GM23338 (cell line): ENCODE measurements around the gene TBX18. TPM values are rescaled to one million over a fixed set of nuclear protein-coding genes. Genes with fewer than 3 reads are reported as not detected.

Experiments
- ATAC-seq: fragments of 200-7000 bp; cut with Tn5 transposase; 3 replicates; pipeline ENCODE4 v1.9.1; 2020
- DNase-seq: peaks from one replicate; pipeline ENCODE4 v3.0.0-alpha.2; 2015; ENCODE audit warnings: low spot score
- H2AFZ ChIP-seq: fragments of 200-600 bp; sonication (generic); 2 replicates; pipeline ENCODE4 v1.8.0; 2016; ENCODE audit warnings: antibody characterized with exemption, mild to moderate bottlenecking, moderate library complexity
- H3F3A ChIP-seq: fragments of 200-600 bp; sonication (generic); replicated peaks from 2 replicates; pipeline ENCODE4 v1.8.0; 2017; ENCODE audit warnings: antibody characterized with exemption, mixed run types, low read depth
- H3K27ac ChIP-seq: fragments of 200-600 bp; sonication (generic); 2 replicates; pipeline ENCODE4 v1.6.1; 2016; ENCODE audit warnings: low read depth
- H3K27me3 ChIP-seq: fragments of 200-600 bp; sonication (generic); 2 replicates; pipeline ENCODE4 v1.8.0; 2016; ENCODE audit warnings: mild to moderate bottlenecking, mixed run types, moderate library complexity; ENCODE audit not compliant: insufficient read depth
- H3K36me3 ChIP-seq: fragments of 200-600 bp; sonication (generic); 2 replicates; pipeline ENCODE4 v1.8.0; 2016; ENCODE audit warnings: mild to moderate bottlenecking; ENCODE audit not compliant: insufficient read depth
- H3K4me1 ChIP-seq: fragments of 200-600 bp; sonication (generic); 2 replicates; pipeline ENCODE4 v1.8.0; 2016; ENCODE audit warnings: mild to moderate bottlenecking, moderate library complexity; ENCODE audit not compliant: insufficient read depth
- H3K4me2 ChIP-seq: fragments of 200-600 bp; sonication (generic); 2 replicates; pipeline ENCODE4 v1.7.1; 2017; ENCODE audit warnings: mixed run types
- H3K4me3 ChIP-seq: fragments of 200-600 bp; sonication (generic); 2 replicates; pipeline ENCODE4 v1.6.1; 2016; ENCODE audit warnings: mixed run types
- H3K79me2 ChIP-seq: fragments of 200-600 bp; sonication (generic); replicated peaks from 2 replicates; pipeline ENCODE4 v1.8.0; 2017; ENCODE audit warnings: mild to moderate bottlenecking; ENCODE audit not compliant: insufficient read depth
- H3K9me2 ChIP-seq: fragments of 200-600 bp; sonication (generic); 2 replicates; pipeline ENCODE4 v1.8.0; 2017; ENCODE audit not compliant: insufficient read depth
- H4K20me1 ChIP-seq: fragments of 200-600 bp; sonication (generic); replicated peaks from 2 replicates; pipeline ENCODE4 v1.8.0; 2017; ENCODE audit warnings: mild to moderate bottlenecking; ENCODE audit not compliant: insufficient read depth
- H3K27ac Mint-ChIP-seq: 2 replicates; pipeline ENCODE4 v1.8.0; 2020; ENCODE audit warnings: inconsistent platforms, mild to moderate bottlenecking, moderate library complexity, mixed read lengths
- H3K27me3 Mint-ChIP-seq: 3 replicates; pipeline ENCODE4 v1.8.0; 2022; ENCODE audit warnings: low read depth, mild to moderate bottlenecking, moderate library complexity, mixed read lengths, inconsistent platforms; ENCODE audit not compliant: insufficient read depth, poor library complexity
- H3K36me3 Mint-ChIP-seq: 3 replicates; pipeline ENCODE4 v1.8.0; 2021; ENCODE audit warnings: low read depth, mild to moderate bottlenecking, inconsistent platforms, moderate library complexity, mixed read lengths
- H3K4me1 Mint-ChIP-seq: 3 replicates; pipeline ENCODE4 v1.8.0; 2020; ENCODE audit warnings: mild to moderate bottlenecking, inconsistent platforms, mixed read lengths
- H3K4me3 Mint-ChIP-seq: 3 replicates; pipeline ENCODE4 v1.8.0; 2021; ENCODE audit warnings: moderate library complexity, mild to moderate bottlenecking, inconsistent platforms, mixed read lengths
- H3K9me3 Mint-ChIP-seq: 3 replicates; pipeline ENCODE4 v1.8.0; 2020; ENCODE audit warnings: moderate library complexity, mild to moderate bottlenecking, inconsistent platforms, mixed read lengths
- CREB1 ChIP-seq: fragments of 250-450 bp; sonication (Bioruptor Pico); IDR thresholded peaks from 2 replicates; pipeline ENCODE4 v1.5.0; 2020; ENCODE audit warnings: low read depth, mild to moderate bottlenecking, moderate library complexity
- CTCF ChIP-seq, 2 experiments: fragments of 200-600 bp in 1 of 2; sonication (generic) in 1 of 2; conservative IDR thresholded peaks; 2 replicates each; pipeline versions ENCODE4 v1.5.1 to v1.6.1; 2016 to 2017; ENCODE audit warnings: antibody characterized with exemption in 2 of 2, low read depth in 2 of 2, mild to moderate bottlenecking in 2 of 2, moderate library complexity in 1 of 2
- EZH2 ChIP-seq: fragments of 200-600 bp; sonication (generic); IDR thresholded peaks from one replicate; pipeline ENCODE4 v1.8.0; 2017; ENCODE audit warnings: antibody characterized with exemption, mild to moderate bottlenecking, low read depth; ENCODE audit not compliant: unreplicated experiment
- EZH2phosphoT487 ChIP-seq: fragments of 200-600 bp; sonication (generic); IDR thresholded peaks from one replicate; pipeline ENCODE4 v1.8.1; 2018; ENCODE audit warnings: antibody characterized with exemption; ENCODE audit not compliant: unreplicated experiment
- JUNB ChIP-seq: IDR thresholded peaks from one replicate; pipeline ENCODE4 v1.6.1; 2016; ENCODE audit warnings: antibody characterized with exemption; ENCODE audit not compliant: unreplicated experiment
- NANOG ChIP-seq: IDR thresholded peaks from 2 replicates; pipeline ENCODE4 v1.6.1; 2016; ENCODE audit warnings: antibody characterized with exemption, borderline replicate concordance
- POLR2AphosphoS5 ChIP-seq: IDR thresholded peaks from 2 replicates; pipeline ENCODE4 v1.6.1; 2016; ENCODE audit warnings: antibody characterized with exemption, low read depth
- STAT1 ChIP-seq: IDR thresholded peaks from one replicate; pipeline ENCODE4 v1.6.1; 2016; ENCODE audit warnings: antibody characterized with exemption; ENCODE audit not compliant: unreplicated experiment
- ZNF114 ChIP-seq: fragments of 250-450 bp; sonication (Bioruptor Pico); IDR thresholded peaks from 2 replicates; pipeline ENCODE4 v1.5.0; 2020; ENCODE audit warnings: mild to moderate bottlenecking, moderate library complexity
- ZNF331 ChIP-seq: fragments of 250-450 bp; sonication (Bioruptor Pico); IDR thresholded peaks from 2 replicates; pipeline ENCODE4 v1.5.0; 2020; ENCODE audit warnings: low read depth, mild to moderate bottlenecking, moderate library complexity
- polyA plus RNA-seq: library from polyadenylated mRNA; unstranded; fragments of >200 nt; fragmentation: Nextera tagmentation; extraction: Ambion mirVana; gene quantifications from 2 replicates; pipeline ENCODE4 v1.2.1, GENCODE V29; 2016
- total RNA-seq: library from RNA; depleted of rRNA; stranded (reverse); fragments of >200 nt; shearing (Covaris generic); gene quantifications from 2 replicates; pipeline ENCODE4 v1.2.3, GENCODE V29; 2014
- TF ChIP-seq, protein P1 (sequence below): fragments of 250-450 bp; sonication (Bioruptor Pico); IDR thresholded peaks from 2 replicates; pipeline ENCODE4 v1.5.0; 2020; ENCODE audit warnings: mild to moderate bottlenecking, moderate library complexity
- TF ChIP-seq, protein P2 (sequence below): IDR thresholded peaks from 2 replicates; pipeline ENCODE4 v1.6.1; 2016; ENCODE audit warnings: antibody characterized with exemption
- TF ChIP-seq, protein P3 (sequence below): IDR thresholded peaks from one replicate; pipeline ENCODE4 v1.6.1; 2018; ENCODE audit warnings: antibody characterized with exemption; ENCODE audit not compliant: unreplicated experiment

TBX18 gene
- total and polyA plus RNA-seq, 2 experiments from 2014 or later: 0.03 TPM; not detected in 1

GRCh38 chr6:84688141-84688873, 76.1 kb downstream of the TBX18 start:
- peaks cover 2% of the 10 kb centered on the region for H3K27me3 Mint-ChIP-seq
- Histone ChIP-seq H3K9me2 (no peaks in the 10 kb centered on the region), H3K27ac (no peak overlapping the region), H3K36me3 (no peaks in the 10 kb centered on the region), H3F3A (no peaks in the 10 kb centered on the region), H3K4me2 (no peak overlapping the region), H3K4me3 (no peak overlapping the region), H3K79me2 (no peaks in the 10 kb centered on the region), H4K20me1 (no peaks in the 10 kb centered on the region), H2AFZ (peak overlapping the region; percentile 9; the same call in 1 of the 2 replicates), H3K4me1 (no peaks in the 10 kb centered on the region), H3K27me3 (no peaks in the 10 kb centered on the region)
- DNase-seq: no peak
- H3K4me1 Mint-ChIP-seq: no peaks in the 10 kb centered on the region
- no peak for TF ChIP-seq EZH2phosphoT487
- TF ChIP-seq, protein P1, sequence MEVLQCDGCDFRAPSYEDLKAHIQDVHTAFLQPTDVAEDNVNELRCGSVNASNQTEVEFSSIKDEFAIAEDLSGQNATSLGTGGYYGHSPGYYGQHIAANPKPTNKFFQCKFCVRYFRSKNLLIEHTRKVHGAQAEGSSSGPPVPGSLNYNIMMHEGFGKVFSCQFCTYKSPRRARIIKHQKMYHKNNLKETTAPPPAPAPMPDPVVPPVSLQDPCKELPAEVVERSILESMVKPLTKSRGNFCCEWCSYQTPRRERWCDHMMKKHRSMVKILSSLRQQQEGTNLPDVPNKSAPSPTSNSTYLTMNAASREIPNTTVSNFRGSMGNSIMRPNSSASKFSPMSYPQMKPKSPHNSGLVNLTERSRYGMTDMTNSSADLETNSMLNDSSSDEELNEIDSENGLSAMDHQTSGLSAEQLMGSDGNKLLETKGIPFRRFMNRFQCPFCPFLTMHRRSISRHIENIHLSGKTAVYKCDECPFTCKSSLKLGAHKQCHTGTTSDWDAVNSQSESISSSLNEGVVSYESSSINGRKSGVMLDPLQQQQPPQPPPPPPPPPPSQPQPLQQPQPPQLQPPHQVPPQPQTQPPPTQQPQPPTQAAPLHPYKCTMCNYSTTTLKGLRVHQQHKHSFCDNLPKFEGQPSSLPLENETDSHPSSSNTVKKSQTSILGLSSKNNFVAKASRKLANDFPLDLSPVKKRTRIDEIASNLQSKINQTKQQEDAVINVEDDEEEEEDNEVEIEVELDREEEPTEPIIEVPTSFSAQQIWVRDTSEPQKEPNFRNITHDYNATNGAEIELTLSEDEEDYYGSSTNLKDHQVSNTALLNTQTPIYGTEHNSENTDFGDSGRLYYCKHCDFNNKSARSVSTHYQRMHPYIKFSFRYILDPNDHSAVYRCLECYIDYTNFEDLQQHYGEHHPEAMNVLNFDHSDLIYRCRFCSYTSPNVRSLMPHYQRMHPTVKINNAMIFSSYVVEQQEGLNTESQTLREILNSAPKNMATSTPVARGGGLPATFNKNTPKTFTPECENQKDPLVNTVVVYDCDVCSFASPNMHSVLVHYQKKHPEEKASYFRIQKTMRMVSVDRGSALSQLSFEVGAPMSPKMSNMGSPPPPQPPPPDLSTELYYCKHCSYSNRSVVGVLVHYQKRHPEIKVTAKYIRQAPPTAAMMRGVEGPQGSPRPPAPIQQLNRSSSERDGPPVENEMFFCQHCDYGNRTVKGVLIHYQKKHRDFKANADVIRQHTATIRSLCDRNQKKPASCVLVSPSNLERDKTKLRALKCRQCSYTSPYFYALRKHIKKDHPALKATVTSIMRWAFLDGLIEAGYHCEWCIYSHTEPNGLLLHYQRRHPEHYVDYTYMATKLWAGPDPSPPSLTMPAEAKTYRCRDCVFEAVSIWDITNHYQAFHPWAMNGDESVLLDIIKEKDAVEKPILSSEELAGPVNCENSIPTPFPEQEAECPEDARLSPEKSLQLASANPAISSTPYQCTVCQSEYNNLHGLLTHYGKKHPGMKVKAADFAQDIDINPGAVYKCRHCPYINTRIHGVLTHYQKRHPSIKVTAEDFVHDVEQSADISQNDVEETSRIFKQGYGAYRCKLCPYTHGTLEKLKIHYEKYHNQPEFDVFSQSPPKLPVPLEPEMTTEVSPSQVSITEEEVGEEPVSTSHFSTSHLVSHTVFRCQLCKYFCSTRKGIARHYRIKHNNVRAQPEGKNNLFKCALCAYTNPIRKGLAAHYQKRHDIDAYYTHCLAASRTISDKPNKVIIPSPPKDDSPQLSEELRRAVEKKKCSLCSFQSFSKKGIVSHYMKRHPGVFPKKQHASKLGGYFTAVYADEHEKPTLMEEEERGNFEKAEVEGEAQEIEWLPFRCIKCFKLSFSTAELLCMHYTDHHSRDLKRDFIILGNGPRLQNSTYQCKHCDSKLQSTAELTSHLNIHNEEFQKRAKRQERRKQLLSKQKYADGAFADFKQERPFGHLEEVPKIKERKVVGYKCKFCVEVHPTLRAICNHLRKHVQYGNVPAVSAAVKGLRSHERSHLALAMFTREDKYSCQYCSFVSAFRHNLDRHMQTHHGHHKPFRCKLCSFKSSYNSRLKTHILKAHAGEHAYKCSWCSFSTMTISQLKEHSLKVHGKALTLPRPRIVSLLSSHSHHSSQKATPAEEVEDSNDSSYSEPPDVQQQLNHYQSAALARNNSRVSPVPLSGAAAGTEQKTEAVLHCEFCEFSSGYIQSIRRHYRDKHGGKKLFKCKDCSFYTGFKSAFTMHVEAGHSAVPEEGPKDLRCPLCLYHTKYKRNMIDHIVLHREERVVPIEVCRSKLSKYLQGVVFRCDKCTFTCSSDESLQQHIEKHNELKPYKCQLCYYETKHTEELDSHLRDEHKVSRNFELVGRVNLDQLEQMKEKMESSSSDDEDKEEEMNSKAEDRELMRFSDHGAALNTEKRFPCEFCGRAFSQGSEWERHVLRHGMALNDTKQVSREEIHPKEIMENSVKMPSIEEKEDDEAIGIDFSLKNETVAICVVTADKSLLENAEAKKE (CRISPR knock-in tag): no peak
- no peak for TF ChIP-seq JUNB
- no peak for TF ChIP-seq ZNF331 (CRISPR knock-in tag)
- TF ChIP-seq, protein P2, sequence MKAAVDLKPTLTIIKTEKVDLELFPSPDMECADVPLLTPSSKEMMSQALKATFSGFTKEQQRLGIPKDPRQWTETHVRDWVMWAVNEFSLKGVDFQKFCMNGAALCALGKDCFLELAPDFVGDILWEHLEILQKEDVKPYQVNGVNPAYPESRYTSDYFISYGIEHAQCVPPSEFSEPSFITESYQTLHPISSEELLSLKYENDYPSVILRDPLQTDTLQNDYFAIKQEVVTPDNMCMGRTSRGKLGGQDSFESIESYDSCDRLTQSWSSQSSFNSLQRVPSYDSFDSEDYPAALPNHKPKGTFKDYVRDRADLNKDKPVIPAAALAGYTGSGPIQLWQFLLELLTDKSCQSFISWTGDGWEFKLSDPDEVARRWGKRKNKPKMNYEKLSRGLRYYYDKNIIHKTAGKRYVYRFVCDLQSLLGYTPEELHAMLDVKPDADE: no peak
- TF ChIP-seq POLR2AphosphoS5: no peak
- TF ChIP-seq STAT1: no peak
- TF ChIP-seq, protein P3, sequence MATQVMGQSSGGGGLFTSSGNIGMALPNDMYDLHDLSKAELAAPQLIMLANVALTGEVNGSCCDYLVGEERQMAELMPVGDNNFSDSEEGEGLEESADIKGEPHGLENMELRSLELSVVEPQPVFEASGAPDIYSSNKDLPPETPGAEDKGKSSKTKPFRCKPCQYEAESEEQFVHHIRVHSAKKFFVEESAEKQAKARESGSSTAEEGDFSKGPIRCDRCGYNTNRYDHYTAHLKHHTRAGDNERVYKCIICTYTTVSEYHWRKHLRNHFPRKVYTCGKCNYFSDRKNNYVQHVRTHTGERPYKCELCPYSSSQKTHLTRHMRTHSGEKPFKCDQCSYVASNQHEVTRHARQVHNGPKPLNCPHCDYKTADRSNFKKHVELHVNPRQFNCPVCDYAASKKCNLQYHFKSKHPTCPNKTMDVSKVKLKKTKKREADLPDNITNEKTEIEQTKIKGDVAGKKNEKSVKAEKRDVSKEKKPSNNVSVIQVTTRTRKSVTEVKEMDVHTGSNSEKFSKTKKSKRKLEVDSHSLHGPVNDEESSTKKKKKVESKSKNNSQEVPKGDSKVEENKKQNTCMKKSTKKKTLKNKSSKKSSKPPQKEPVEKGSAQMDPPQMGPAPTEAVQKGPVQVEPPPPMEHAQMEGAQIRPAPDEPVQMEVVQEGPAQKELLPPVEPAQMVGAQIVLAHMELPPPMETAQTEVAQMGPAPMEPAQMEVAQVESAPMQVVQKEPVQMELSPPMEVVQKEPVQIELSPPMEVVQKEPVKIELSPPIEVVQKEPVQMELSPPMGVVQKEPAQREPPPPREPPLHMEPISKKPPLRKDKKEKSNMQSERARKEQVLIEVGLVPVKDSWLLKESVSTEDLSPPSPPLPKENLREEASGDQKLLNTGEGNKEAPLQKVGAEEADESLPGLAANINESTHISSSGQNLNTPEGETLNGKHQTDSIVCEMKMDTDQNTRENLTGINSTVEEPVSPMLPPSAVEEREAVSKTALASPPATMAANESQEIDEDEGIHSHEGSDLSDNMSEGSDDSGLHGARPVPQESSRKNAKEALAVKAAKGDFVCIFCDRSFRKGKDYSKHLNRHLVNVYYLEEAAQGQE: no peak
- TF ChIP-seq EZH2: no peak
- no peak for TF ChIP-seq CREB1 (CRISPR knock-in tag)
- no peak for TF ChIP-seq NANOG
- no peak for TF ChIP-seq CTCF (conservative IDR thresholded peaks at IDR 0.05; ENCODE audit: low read depth in 2 of 2)
- TF ChIP-seq ZNF114 (CRISPR knock-in tag): no peak
- no peaks in the 10 kb centered on the region for H3K9me3 Mint-ChIP-seq
- H3K4me3 Mint-ChIP-seq: no peak overlapping the region
- ATAC-seq: no peak
- no peaks in the 10 kb centered on the region for H3K36me3 Mint-ChIP-seq
- H3K27ac Mint-ChIP-seq: no peak overlapping the region
